Heart right ventricle (tissue), 16 donors: ENCODE results near the gene PRDM15. TPM values are rescaled to one million over a fixed set of nuclear protein-coding genes. Genes with fewer than 3 reads are reported as not detected.

Experiments used
- ATAC-seq, 8 donors: fragments of 200-7000 bp; cut with Tn5 transposase; one replicate each; pipeline ENCODE4 v1.9.1; 2020; ENCODE audit warnings: mild to moderate bottlenecking in 8 of 8, moderate library complexity in 8 of 8, moderate number of reproducible peaks in 1 of 8
- DNase-seq, 2 donors: peaks; one replicate each; pipeline ENCODE4 v3.0.0-alpha.2; 2020
- H3K27ac ChIP-seq, 10 donors: fragments of 200-600 bp; sonication (generic) in 2 of 10; one replicate each; pipeline versions ENCODE4 v1.5.0 to v1.8.0; 2020 to 2022; ENCODE audit warnings: mild to moderate bottlenecking in 3 of 10
- H3K27me3 ChIP-seq, 7 donors: fragments of 200-600 bp; one replicate each; pipeline ENCODE4 v1.8.0; 2021 to 2022; ENCODE audit warnings: mild to moderate bottlenecking in 2 of 7
- H3K36me3 ChIP-seq, 9 donors: fragments of 200-600 bp; sonication (generic) in 1 of 9; one replicate each; pipeline versions ENCODE4 v1.5.0 to v1.8.0; 2020 to 2022; ENCODE audit warnings: mild to moderate bottlenecking in 2 of 9
- H3K4me1 ChIP-seq, 9 donors: fragments of 200-600 bp; sonication (generic) in 1 of 9; one replicate each; pipeline versions ENCODE4 v1.5.0 to v1.8.0; 2020 to 2022; ENCODE audit warnings: mild to moderate bottlenecking in 4 of 9
- H3K4me3 ChIP-seq, 10 donors: fragments of 200-600 bp; sonication (generic) in 2 of 10; one replicate each; pipeline versions ENCODE4 v1.5.0 to v1.8.0; 2020 to 2022; ENCODE audit warnings: mild to moderate bottlenecking in 7 of 10, moderate library complexity in 2 of 10
- H3K9me3 ChIP-seq, 11 donors: fragments of 200-600 bp in 10 of 11; sonication (generic) in 2 of 11; one replicate each; pipeline versions ENCODE4 v1.5.0 to v1.8.0; 2013 to 2022; ENCODE audit warnings: mild to moderate bottlenecking in 2 of 11, control low read depth in 1 of 11, moderate library complexity in 1 of 11
- WGBS, 2 donors: extraction: QIAGEN DNeasy Blood & Tissue Kit; methylation state at CpG; one replicate each; pipeline ENCODE4 v1.1.7; 2013; ENCODE audit warnings: inconsistent platforms in 1 of 2; 5-methylcytosine and 5-hydroxymethylcytosine counted together
- intact Hi-C, 10 donors: fragments of 100-400 bp; cut with DNase I; formaldehyde crosslinking; loops; one replicate each; pipeline versions ENCODE4 v1.11.1 to v1.14.2; 2022
- polyA plus RNA-seq, 2 donors: library from polyadenylated mRNA; stranded (reverse); fragments of 200-250 nt; gene quantifications; one replicate each; pipeline ENCODE4 v1.2.3, GENCODE V29; 2013
- total RNA-seq, 10 donors: library from RNA; stranded (reverse); fragmentation: NEBNext Ultra II Directional in 3 of 10; extraction: Animal tissue kit (Norgen Biotek cat#: 25700) in 3 of 10; gene quantifications; one replicate each; pipeline versions ENCODE4 v1.2.1 to v1.2.4, GENCODE V29; 2021 to 2023
- TF ChIP-seq, protein P1 (sequence below), 9 donors: fragments of 200-600 bp; sonication (generic) in 2 of 9; IDR thresholded peaks; one replicate each; pipeline versions ENCODE4 v1.5.0 to v1.8.0; 2021 to 2022; ENCODE audit warnings: antibody characterized with exemption in 9 of 9, mild to moderate bottlenecking in 5 of 9, moderate library complexity in 1 of 9
- donor health status: Arrhythmogenic right ventricular cardiomyopathy.
- donor health status: ischemic (EF 13 %, LVEDD 7.1; RV severe dilation, severe dysfunction).
- donor health status: healthy with polysubstance abuse.
- donor health status: DM: no; HTN: yes; CAD: no.
- donor health status: DM: no; HTN: no; CAD: no.
- donor health status: ischemic (EF 25% LVEDD 6.9; RV normal size, moderate dysfunction).
- donor health status: ischemic (EF 25% LVEDD 5.7; RV mildly dilated, moderate dysfunction).
- donor health status: healthy.
- donor health status: DM: yes; HTN: yes; CAD: no.
- donor health status: Ischemic cardiomyopathy.
- donor health status: ischemic (EF 35%, LVEDD 5.7; RV mildly dilated, moderate dysfunction).
- donor health status: nonischemic (EF 11% LVEDD 7.7; RV severe dilation, severe dysfunction).
- donor health status: DM: yes; HTN: yes; CAD: no.
- donor health status: PGD.
- donor health status: ischemic (EF 29% LVEDD 5.4; RV normal size, mild dysfunction).
- donor health status: nonischemic (EF 23%, LVEDD 6.1; RV moderate dilation, normal function).

PRDM15 gene
- total and polyA plus RNA-seq, 12 donors: 1.0 to 5.8 (median 3.2) TPM

DNA sequence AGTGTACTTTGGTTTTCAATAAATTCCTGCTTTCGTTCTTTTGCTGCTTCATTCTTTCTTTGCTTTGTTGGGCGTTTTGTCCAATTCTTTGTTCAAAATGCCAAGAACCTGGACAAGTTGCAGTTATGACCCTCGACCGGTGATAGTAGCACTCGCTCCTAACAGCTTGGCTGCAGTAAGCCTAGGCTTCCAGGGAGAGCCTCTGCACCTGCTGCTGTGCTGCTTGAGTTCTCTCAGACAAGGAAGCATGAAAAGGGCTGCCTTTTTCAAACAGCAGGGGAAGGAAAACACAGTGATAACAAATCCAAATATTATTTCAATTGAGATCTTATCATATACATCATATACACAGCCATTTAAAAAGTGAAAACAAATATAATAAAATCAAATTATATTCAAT, 99.5 kb downstream of the PRDM15 start:
- ATAC-seq: no peak
- no peaks in the 10 kb centered on the region for H3K9me3 ChIP-seq
- intact Hi-C loops: loop anchor here in 8 of 10 donors (2.0 to 10.0 kb wide), 5 partner anchors 167 to 497 kb away; no protein-coding TSS in a partner anchor
- H3K4me1 ChIP-seq: peaks cover 0 to 10% (median 7%) of the 10 kb centered on the region in 9 donors
- WGBS, 2 donors: 43 to 48% methylated on average over 5 of the region's 5 CpGs
- peaks cover 4 to 91% (median 81%) of the 10 kb centered on the region in 7 donors for H3K27me3 ChIP-seq
- H3K27ac ChIP-seq: no peak overlapping the region
- TF ChIP-seq, protein P1, sequence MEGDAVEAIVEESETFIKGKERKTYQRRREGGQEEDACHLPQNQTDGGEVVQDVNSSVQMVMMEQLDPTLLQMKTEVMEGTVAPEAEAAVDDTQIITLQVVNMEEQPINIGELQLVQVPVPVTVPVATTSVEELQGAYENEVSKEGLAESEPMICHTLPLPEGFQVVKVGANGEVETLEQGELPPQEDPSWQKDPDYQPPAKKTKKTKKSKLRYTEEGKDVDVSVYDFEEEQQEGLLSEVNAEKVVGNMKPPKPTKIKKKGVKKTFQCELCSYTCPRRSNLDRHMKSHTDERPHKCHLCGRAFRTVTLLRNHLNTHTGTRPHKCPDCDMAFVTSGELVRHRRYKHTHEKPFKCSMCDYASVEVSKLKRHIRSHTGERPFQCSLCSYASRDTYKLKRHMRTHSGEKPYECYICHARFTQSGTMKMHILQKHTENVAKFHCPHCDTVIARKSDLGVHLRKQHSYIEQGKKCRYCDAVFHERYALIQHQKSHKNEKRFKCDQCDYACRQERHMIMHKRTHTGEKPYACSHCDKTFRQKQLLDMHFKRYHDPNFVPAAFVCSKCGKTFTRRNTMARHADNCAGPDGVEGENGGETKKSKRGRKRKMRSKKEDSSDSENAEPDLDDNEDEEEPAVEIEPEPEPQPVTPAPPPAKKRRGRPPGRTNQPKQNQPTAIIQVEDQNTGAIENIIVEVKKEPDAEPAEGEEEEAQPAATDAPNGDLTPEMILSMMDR (IDR thresholded peaks at IDR 0.05): no peak
- DNase-seq: no peak
- no peaks in the 10 kb centered on the region for H3K36me3 ChIP-seq
- H3K4me3 ChIP-seq: no peak overlapping the region

DNA sequence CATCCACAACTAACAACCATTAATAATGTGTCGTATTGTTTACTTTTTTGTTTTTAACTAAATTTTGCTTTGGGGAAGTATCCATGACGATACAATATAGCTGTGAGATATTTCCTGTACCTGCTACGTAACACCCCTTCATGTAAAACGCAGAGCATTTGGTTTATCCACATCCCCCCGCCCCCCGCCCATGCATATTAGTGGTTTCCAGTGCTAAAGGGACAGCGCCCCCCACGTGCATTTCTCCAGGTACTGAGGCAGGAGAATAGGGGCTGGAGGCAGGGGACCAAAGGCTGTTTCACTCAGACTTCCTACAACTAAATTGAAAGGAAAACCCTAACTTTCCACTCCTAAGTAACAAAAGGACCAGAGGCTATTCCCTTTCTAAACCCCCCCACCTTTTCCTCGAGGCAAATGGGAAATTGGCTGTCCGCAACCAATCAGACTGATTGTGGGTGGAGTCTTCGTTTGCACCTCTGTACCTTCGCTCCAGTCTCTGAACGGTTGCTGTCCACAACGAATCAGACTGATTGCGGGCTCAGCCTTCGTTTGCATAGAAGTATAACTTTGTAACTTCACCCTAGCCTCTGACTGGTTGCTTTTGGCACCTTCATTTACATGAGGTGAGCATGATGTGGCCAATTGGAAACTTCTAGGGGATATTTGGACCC, 100.1 kb downstream of the PRDM15 start:
- DNase-seq (no peak), ATAC-seq (no peak)
- Histone ChIP-seq H3K9me3 (no peaks in the 10 kb centered on the region), H3K27ac (no peak overlapping the region), H3K27me3 (peaks cover 4 to 91% (median 79%) of the 10 kb centered on the region in 7 donors), H3K4me1 (peaks cover 0 to 10% (median 7%) of the 10 kb centered on the region in 9 donors), H3K36me3 (no peaks in the 10 kb centered on the region), H3K4me3 (no peak overlapping the region)
- intact Hi-C loops: loop anchor here in 8 of 10 donors (1.0 to 10.0 kb wide), 6 partner anchors 166 to 497 kb away; no protein-coding TSS in a partner anchor
- 16 to 17% methylated on average over 16 of the region's 16 CpGs for WGBS, 2 donors
- TF ChIP-seq, protein P1 (IDR thresholded peaks at IDR 0.05): no peak

DNA sequence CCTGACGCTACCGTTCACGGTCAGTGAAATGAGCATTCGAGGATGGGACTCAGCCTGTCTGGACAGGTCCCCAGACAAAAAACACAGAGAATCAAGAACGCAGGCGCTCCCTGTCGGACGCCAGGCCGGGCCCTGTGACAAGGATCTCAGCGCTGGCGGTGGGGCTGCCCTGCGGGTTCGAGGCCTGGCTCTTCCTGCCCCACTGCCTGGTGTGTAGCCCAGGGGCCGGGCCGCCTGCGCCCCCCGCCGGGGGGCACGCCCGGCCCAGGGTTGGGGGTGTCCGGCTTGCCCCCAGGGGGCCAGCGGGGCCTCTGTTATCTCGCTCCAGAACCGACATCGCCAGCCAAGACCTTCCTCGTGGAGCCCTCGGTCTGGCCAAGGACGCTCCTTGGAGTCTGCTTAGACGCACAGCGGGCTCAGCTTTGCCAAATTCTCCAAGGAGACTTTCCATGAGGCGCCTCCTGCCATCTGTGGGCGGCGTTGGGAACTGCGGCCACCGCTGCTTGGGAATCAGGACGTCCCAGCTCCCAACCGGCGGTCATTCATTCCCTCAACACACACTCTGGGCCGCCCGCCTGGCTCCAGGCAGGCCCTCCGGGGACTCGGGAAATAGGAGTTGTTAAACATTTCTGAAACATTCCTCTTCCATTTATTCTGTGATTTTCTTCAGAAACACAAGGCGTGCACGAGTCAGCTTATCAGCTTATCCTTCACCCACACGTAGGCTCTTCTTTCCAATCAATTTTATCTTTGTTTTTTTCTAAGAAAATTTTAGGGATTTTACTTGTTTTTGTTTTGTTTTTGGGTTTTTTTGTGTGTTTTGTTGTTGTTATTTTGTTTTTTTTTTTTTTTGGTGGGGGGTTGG, 101.0 kb downstream of the PRDM15 start:
- WGBS, 2 donors: 18% methylated on average over 45 of the region's 45 CpGs
- ATAC-seq (peak; percentile 83 to 96 (median 90)), DNase-seq (peak; percentile 84 to 85)
- H3K4me1 ChIP-seq: peaks cover 0 to 10% (median 7%) of the 10 kb centered on the region in 9 donors
- H3K9me3 ChIP-seq: no peaks in the 10 kb centered on the region
- peaks cover 4 to 91% (median 79%) of the 10 kb centered on the region in 7 donors for H3K27me3 ChIP-seq
- H3K36me3 ChIP-seq: no peaks in the 10 kb centered on the region
- TF ChIP-seq, protein P1 (IDR thresholded peaks at IDR 0.05): peak; percentile 84 to 98 (median 94)
- no peak overlapping the region for H3K4me3 ChIP-seq
- intact Hi-C loops: loop anchor here in 8 of 10 donors (1.0 to 10.0 kb wide), 6 partner anchors 165 to 496 kb away; no protein-coding TSS in a partner anchor
- no peak overlapping the region for H3K27ac ChIP-seq

DNA sequence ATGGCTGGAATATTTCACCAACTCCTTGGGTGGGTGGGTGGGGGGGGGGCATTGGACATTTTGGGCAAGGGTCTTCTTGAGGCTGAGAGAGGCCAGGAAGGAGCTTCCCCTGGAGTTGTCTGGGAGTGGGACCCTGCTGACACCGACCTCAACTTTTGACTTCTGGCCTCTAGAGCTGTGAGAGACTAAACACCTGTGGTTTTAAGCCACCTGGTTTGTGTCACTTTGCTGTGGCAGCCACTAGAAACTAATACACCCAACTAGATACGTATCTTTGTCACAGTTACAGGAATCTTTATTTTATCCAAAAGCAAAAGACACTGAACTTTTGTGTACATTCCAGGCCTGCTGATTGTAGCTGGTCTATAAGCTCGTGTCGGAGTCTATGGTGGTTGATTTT, 102.4 kb downstream of the PRDM15 start:
- Histone ChIP-seq H3K27me3 (peaks cover 4 to 89% (median 79%) of the 10 kb centered on the region in 7 donors), H3K9me3 (no peaks in the 10 kb centered on the region), H3K36me3 (no peaks in the 10 kb centered on the region), H3K27ac (no peak overlapping the region), H3K4me1 (peaks cover 0 to 10% (median 7%) of the 10 kb centered on the region in 9 donors), H3K4me3 (no peak overlapping the region)
- no peak for ATAC-seq
- DNase-seq: no peak
- TF ChIP-seq, protein P1 (IDR thresholded peaks at IDR 0.05): no peak
- intact Hi-C loops: loop anchor here in 4 of 10 donors (5.0 to 10.0 kb wide), 2 partner anchors 492 to 494 kb away; no protein-coding TSS in a partner anchor
- WGBS, 2 donors: 89 to 92% methylated on average over 4 of the region's 4 CpGs
